Neural progenitor cell (in vitro differentiated cells): ENCODE measurements around the gene CDC42SE2. TPM values are rescaled to one million over a fixed set of nuclear protein-coding genes. Genes with fewer than 3 reads are reported as not detected.

Experiments used
- DNase-seq: peaks from one replicate; pipeline ENCODE4 v3.0.0-alpha.2; 2016; ENCODE audit warnings: low spot score
- H2AFZ ChIP-seq: fragments of 200-600 bp; sonication (generic); replicated peaks from 2 replicates; pipeline ENCODE4 v1.6.1; 2016; ENCODE audit warnings: antibody characterized with exemption
- H3F3A ChIP-seq: fragments of 200-600 bp; sonication (generic); 2 replicates; pipeline ENCODE4 v1.6.1; 2016; ENCODE audit warnings: antibody characterized with exemption, low read depth
- H3K27ac ChIP-seq: fragments of 200-600 bp; sonication (generic); 2 replicates; pipeline ENCODE4 v1.5.1; 2016; ENCODE audit warnings: mild to moderate bottlenecking
- H3K27me3 ChIP-seq: fragments of 200-600 bp; sonication (generic); 2 replicates; pipeline ENCODE4 v1.6.1; 2016; ENCODE audit warnings: mild to moderate bottlenecking, moderate library complexity
- H3K36me3 ChIP-seq: fragments of 200-600 bp; sonication (generic); 2 replicates; pipeline ENCODE4 v1.5.1; 2016
- H3K4me1 ChIP-seq: fragments of 200-600 bp; sonication (generic); 2 replicates; pipeline ENCODE4 v1.6.1; 2016; ENCODE audit warnings: mixed run types
- H3K4me2 ChIP-seq: fragments of 200-600 bp; sonication (generic); 2 replicates; pipeline ENCODE4 v1.6.1; 2016
- H3K4me3 ChIP-seq: fragments of 200-600 bp; sonication (generic); 2 replicates; pipeline ENCODE4 v1.5.1; 2016
- H3K79me2 ChIP-seq: fragments of 200-600 bp; sonication (generic); 2 replicates; pipeline ENCODE4 v1.6.1; 2016; ENCODE audit warnings: low read depth
- H3K9ac ChIP-seq: fragments of 200-600 bp; sonication (generic); 2 replicates; pipeline ENCODE4 v1.6.1; 2016
- H3K9me3 ChIP-seq: fragments of 200-600 bp; sonication (generic); 2 replicates; pipeline ENCODE4 v1.5.1; 2016; ENCODE audit warnings: low read depth
- H4K20me1 ChIP-seq: fragments of 200-600 bp; sonication (generic); 2 replicates; pipeline ENCODE4 v1.6.1; 2016; ENCODE audit warnings: low read depth
- H3K27ac Mint-ChIP-seq: 3 replicates; pipeline ENCODE4 v1.8.0; 2021; ENCODE audit warnings: mixed read lengths
- H3K27me3 Mint-ChIP-seq: 2 replicates; pipeline ENCODE4 v1.8.0; 2022; ENCODE audit warnings: low read depth, mild to moderate bottlenecking, inconsistent platforms, moderate library complexity, mixed read lengths; ENCODE audit not compliant: insufficient read depth
- H3K36me3 Mint-ChIP-seq: 3 replicates; pipeline ENCODE4 v1.8.0; 2021; ENCODE audit warnings: mixed read lengths
- H3K4me1 Mint-ChIP-seq: 3 replicates; pipeline ENCODE4 v1.8.0; 2021; ENCODE audit warnings: mixed read lengths
- H3K4me3 Mint-ChIP-seq: 3 replicates; pipeline ENCODE4 v1.8.0; 2021; ENCODE audit warnings: mild to moderate bottlenecking, moderate library complexity, mixed read lengths
- H3K9me3 Mint-ChIP-seq: 3 replicates; pipeline ENCODE4 v1.8.0; 2020; ENCODE audit warnings: mixed read lengths
- EZH2 ChIP-seq: fragments of 200-600 bp; sonication (generic); IDR thresholded peaks from 2 replicates; pipeline ENCODE4 v1.6.1; 2017; ENCODE audit warnings: antibody characterized with exemption, mild to moderate bottlenecking, moderate library complexity
- EZH2phosphoT487 ChIP-seq: fragments of 200-600 bp; sonication (generic); IDR thresholded peaks from 2 replicates; pipeline ENCODE4 v1.6.1; 2017; ENCODE audit warnings: antibody characterized with exemption
- total RNA-seq: library from RNA; depleted of rRNA; stranded (reverse); fragments of >200 nt; gene quantifications from 2 replicates; pipeline ENCODE4 v1.2.3, GENCODE V29; 2015; ENCODE audit warnings: low replicate concordance
- TF ChIP-seq, protein P1 (sequence below): fragments of 200-600 bp; sonication (generic); IDR thresholded peaks from 2 replicates; pipeline ENCODE4 v1.5.1; 2017; ENCODE audit warnings: antibody characterized with exemption, mild to moderate bottlenecking

The CDC42SE2 gene
- total RNA-seq, 1 donor from 2014 or later, result 79.9 TPM

- no peaks in the 10 kb centered on the region for H3K36me3 Mint-ChIP-seq
- Histone ChIP-seq H3K27ac (no peak overlapping the region), H3K27me3 (no peaks in the 10 kb centered on the region), H3F3A (peaks cover 15% of the 10 kb centered on the region), H3K4me3 (no peak overlapping the region), H4K20me1 (peaks cover 8% of the 10 kb centered on the region), H3K9me3 (no peaks in the 10 kb centered on the region), H2AFZ (no peak overlapping the region), H3K4me2 (no peak overlapping the region), H3K4me1 (peaks cover 8% of the 10 kb centered on the region), H3K9ac (no peak overlapping the region), H3K79me2 (peaks cover 20% of the 10 kb centered on the region), H3K36me3 (no peaks in the 10 kb centered on the region)
- TF ChIP-seq EZH2phosphoT487 (no peak), EZH2 (no peak)
- TF ChIP-seq, protein P1, sequence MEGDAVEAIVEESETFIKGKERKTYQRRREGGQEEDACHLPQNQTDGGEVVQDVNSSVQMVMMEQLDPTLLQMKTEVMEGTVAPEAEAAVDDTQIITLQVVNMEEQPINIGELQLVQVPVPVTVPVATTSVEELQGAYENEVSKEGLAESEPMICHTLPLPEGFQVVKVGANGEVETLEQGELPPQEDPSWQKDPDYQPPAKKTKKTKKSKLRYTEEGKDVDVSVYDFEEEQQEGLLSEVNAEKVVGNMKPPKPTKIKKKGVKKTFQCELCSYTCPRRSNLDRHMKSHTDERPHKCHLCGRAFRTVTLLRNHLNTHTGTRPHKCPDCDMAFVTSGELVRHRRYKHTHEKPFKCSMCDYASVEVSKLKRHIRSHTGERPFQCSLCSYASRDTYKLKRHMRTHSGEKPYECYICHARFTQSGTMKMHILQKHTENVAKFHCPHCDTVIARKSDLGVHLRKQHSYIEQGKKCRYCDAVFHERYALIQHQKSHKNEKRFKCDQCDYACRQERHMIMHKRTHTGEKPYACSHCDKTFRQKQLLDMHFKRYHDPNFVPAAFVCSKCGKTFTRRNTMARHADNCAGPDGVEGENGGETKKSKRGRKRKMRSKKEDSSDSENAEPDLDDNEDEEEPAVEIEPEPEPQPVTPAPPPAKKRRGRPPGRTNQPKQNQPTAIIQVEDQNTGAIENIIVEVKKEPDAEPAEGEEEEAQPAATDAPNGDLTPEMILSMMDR, result no peak
- no peak overlapping the region for H3K27ac Mint-ChIP-seq
- DNase-seq, result no peak
- no peaks in the 10 kb centered on the region for H3K27me3 Mint-ChIP-seq
- no peak overlapping the region for H3K4me3 Mint-ChIP-seq
- no peaks in the 10 kb centered on the region for H3K9me3 Mint-ChIP-seq
- peaks cover 13% of the 10 kb centered on the region for H3K4me1 Mint-ChIP-seq
Measured at GRCh38 chr5:131261483-131261882, 2.4 kb upstream of the CDC42SE2 start.

DNA sequence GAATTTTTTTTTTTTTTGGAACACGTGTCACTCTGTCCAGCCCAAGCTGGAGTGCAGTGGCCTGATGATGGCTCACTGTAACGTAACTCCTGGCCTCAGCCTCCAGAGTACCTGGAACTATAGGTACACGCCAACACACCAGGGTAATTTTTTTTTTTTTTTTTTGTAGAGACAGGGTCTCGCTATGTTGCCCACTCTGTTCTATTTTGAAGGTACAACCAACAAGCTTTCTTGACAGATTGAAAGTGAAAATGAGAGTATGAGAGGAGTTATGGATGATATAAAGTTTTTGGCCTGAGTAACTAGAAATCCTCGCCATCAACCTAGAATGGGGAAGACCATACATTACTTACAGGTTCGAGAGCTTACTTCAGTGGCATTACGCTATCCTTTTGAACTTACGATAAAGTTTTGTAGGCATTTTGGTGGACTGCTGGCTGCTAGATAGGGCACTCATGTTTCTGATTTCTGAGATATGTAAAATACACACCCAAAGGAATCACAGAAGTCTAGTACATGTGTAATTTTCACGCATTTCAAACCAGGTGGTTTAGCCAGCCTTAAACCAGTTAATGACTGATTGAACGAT lies 806 bp upstream of the CDC42SE2 start:
- Histone ChIP-seq H2AFZ (peak overlapping the region; percentile 97), H3K27me3 (no peaks in the 10 kb centered on the region), H3K79me2 (peaks cover 36% of the 10 kb centered on the region), H3K9ac (peak overlapping the region; percentile 40), H3F3A (peaks cover 15% of the 10 kb centered on the region), H3K27ac (no peak overlapping the region), H3K4me1 (peaks cover 8% of the 10 kb centered on the region), H3K9me3 (no peaks in the 10 kb centered on the region), H3K4me3 (peak overlapping the region; percentile 82), H4K20me1 (peaks cover 8% of the 10 kb centered on the region), H3K4me2 (peak overlapping the region; percentile 94), H3K36me3 (no peaks in the 10 kb centered on the region)
- Mint-ChIP-seq H3K27ac (peak overlapping the region; percentile 26), H3K4me3 (peak overlapping the region; percentile 89), H3K4me1 (peaks cover 15% of the 10 kb centered on the region), H3K27me3 (no peaks in the 10 kb centered on the region), H3K9me3 (peaks cover 3% of the 10 kb centered on the region), H3K36me3 (peaks cover 3% of the 10 kb centered on the region)
- no peak for DNase-seq
- TF ChIP-seq, protein P1, result no peak
- no peak for TF ChIP-seq EZH2phosphoT487
- TF ChIP-seq EZH2, result no peak

DNA sequence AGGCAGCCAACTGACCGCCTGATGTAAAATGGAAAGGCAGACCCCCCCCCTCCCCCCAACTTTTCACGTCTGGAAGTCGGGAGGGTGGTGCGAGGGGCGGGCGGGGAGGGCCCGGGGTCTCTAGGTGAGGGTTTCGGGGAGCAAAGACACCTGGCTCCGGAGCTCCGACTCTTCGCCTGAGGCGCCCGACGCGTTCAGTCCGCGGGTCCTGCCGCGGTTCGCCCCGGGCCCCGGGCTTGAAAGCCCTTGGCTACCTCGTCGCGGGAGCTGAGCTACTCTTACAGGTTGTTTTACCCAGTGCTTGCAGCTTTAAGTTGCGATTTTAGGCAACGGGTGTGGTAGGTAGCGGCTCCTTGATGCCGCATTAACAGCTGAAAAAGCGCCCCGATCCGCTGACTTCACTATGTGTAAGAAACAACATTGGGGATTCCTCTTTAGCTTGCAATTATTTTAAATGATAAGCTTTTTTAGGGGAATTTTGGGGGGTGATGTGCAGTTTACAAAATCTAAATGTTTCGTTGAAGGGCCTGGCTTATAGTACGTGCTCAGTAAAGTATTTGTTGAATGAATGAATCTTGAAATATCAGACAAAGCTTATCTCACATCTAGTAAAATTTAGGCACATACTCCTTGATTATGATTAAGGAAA lies 722 bp downstream of the CDC42SE2 start:
- Histone ChIP-seq H3K9ac (peak overlapping the region; percentile 67), H3K4me1 (peaks cover 8% of the 10 kb centered on the region), H3K27ac (peak overlapping the region; percentile 96), H3K4me2 (peak overlapping the region; percentile 78), H2AFZ (peak overlapping the region; percentile 78), H3K4me3 (peak overlapping the region; percentile 82), H3K36me3 (no peaks in the 10 kb centered on the region), H3K79me2 (peaks cover 51% of the 10 kb centered on the region), H3F3A (peaks cover 15% of the 10 kb centered on the region), H3K27me3 (no peaks in the 10 kb centered on the region), H4K20me1 (peaks cover 8% of the 10 kb centered on the region), H3K9me3 (no peaks in the 10 kb centered on the region)
- Mint-ChIP-seq H3K4me3 (peak overlapping the region; percentile 98), H3K4me1 (peaks cover 15% of the 10 kb centered on the region), H3K27me3 (no peaks in the 10 kb centered on the region), H3K9me3 (peaks cover 3% of the 10 kb centered on the region), H3K27ac (peak overlapping the region; percentile 90), H3K36me3 (peaks cover 3% of the 10 kb centered on the region)
- peak; percentile 75 for DNase-seq
- no peak for TF ChIP-seq EZH2
- TF ChIP-seq, protein P1, result no peak
- no peak for TF ChIP-seq EZH2phosphoT487
